Left lung (tissue), 10 donors: Measurements from ENCODE around the gene HSD17B8. TPM values are rescaled to one million over a fixed set of nuclear protein-coding genes. Genes with fewer than 3 reads are reported as not detected.
"Not testable (repeated sequence)": the region's sequence is repeated elsewhere in the genome, so short reads cannot be mapped to it uniquely, and the experiment has no call there.

Source experiments
- ATAC-seq: fragments of 200-7000 bp; cut with Tn5 transposase; one replicate; pipeline ENCODE4 v1.9.1; 2020; ENCODE audit warnings: moderate library complexity
- DNase-seq, 4 donors: peaks; one replicate each; pipeline ENCODE4 v3.0.0-alpha.2; 2013 to 2020
- H3K27ac ChIP-seq, 2 donors: fragments of 200-600 bp; sonication (generic) in 1 of 2; one replicate each; pipeline versions ENCODE4 v1.5.0 to v1.8.0; 2020 to 2021
- H3K27me3 ChIP-seq, 2 donors: fragments of 200-600 bp; sonication (generic) in 1 of 2; one replicate each; pipeline versions ENCODE4 v1.5.0 to v1.8.0; 2020 to 2021
- H3K36me3 ChIP-seq, 2 donors: fragments of 200-600 bp; sonication (generic) in 1 of 2; one replicate each; pipeline versions ENCODE4 v1.5.0 to v1.8.0; 2020 to 2021
- H3K4me1 ChIP-seq, 2 donors: fragments of 200-600 bp; one replicate each; pipeline ENCODE4 v1.8.0; 2021
- H3K4me3 ChIP-seq, 2 donors: fragments of 200-600 bp; sonication (generic) in 1 of 2; one replicate each; pipeline versions ENCODE4 v1.5.0 to v1.8.0; 2020 to 2021; ENCODE audit warnings: mild to moderate bottlenecking in 1 of 2
- H3K9me3 ChIP-seq, 2 donors: fragments of 200-600 bp; sonication (generic) in 1 of 2; one replicate each; pipeline versions ENCODE4 v1.5.0 to v1.8.0; 2020 to 2021
- intact Hi-C, 2 donors: fragments of 100-400 bp; cut with DNase I; formaldehyde crosslinking; loops; one replicate each; pipeline versions ENCODE4 v1.11.2 to v1.14.2; 2022
- polyA plus RNA-seq, 6 donors: library from polyadenylated mRNA; unstranded; fragments of 120-200 nt; gene quantifications; one replicate each; pipeline ENCODE4 v1.2.1, GENCODE V29; 2013; ENCODE audit not compliant: insufficient read length in 6 of 6
- total RNA-seq, 2 donors: library from RNA; stranded (reverse); fragmentation: NEBNext Ultra II Directional; extraction: Animal tissue kit (Norgen Biotek cat#: 25700); gene quantifications; one replicate each; pipeline ENCODE4 v1.2.1, GENCODE V29; 2021
- TF ChIP-seq, protein P1 (sequence below), 2 donors: fragments of 200-600 bp; sonication (generic) in 1 of 2; IDR thresholded peaks; one replicate each; pipeline versions ENCODE4 v1.5.0 to v1.8.0; 2021; ENCODE audit warnings: antibody characterized with exemption in 2 of 2
- donor health status: DM: no; HTN: yes; CAD: no.
- donor health status: DM: no; HTN: no; CAD: no.

Gene HSD17B8
- total and polyA plus RNA-seq, 8 donors = 13.5 to 27.0 (median 20.8) TPM

DNA sequence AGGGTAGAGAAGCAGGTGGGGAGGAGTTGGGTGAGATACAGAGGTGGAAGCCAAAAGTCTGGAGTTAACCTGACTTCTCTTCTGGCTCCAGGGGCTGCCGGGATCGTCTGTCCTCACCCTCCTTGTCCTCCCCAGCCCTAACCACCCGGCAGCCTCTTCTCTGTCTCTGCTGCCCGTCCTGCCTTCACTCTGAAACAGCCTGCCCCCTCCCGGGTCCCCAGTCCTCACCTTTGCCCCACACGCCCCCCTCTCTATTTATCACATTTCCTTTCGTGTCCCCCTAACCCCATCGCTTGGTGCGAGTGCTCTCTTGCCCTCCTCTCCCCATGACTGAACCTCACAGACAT, 9.5 kb downstream of the HSD17B8 start:
- intact Hi-C loops = no loop called here
- no peak for ATAC-seq
- Histone ChIP-seq H3K36me3 (peaks cover 0 to 31% of the 10 kb centered on the region in 2 donors), H3K4me1 (peaks cover 5 to 28% of the 10 kb centered on the region in 2 donors), H3K27ac (no peak overlapping the region), H3K4me3 (peak overlapping the region; percentile 35), H3K27me3 (peaks cover 0 to 18% of the 10 kb centered on the region in 2 donors), H3K9me3 (no peaks in the 10 kb centered on the region)
- TF ChIP-seq, protein P1, sequence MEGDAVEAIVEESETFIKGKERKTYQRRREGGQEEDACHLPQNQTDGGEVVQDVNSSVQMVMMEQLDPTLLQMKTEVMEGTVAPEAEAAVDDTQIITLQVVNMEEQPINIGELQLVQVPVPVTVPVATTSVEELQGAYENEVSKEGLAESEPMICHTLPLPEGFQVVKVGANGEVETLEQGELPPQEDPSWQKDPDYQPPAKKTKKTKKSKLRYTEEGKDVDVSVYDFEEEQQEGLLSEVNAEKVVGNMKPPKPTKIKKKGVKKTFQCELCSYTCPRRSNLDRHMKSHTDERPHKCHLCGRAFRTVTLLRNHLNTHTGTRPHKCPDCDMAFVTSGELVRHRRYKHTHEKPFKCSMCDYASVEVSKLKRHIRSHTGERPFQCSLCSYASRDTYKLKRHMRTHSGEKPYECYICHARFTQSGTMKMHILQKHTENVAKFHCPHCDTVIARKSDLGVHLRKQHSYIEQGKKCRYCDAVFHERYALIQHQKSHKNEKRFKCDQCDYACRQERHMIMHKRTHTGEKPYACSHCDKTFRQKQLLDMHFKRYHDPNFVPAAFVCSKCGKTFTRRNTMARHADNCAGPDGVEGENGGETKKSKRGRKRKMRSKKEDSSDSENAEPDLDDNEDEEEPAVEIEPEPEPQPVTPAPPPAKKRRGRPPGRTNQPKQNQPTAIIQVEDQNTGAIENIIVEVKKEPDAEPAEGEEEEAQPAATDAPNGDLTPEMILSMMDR (IDR thresholded peaks at IDR 0.05) = no peak
- no peak for DNase-seq

DNA sequence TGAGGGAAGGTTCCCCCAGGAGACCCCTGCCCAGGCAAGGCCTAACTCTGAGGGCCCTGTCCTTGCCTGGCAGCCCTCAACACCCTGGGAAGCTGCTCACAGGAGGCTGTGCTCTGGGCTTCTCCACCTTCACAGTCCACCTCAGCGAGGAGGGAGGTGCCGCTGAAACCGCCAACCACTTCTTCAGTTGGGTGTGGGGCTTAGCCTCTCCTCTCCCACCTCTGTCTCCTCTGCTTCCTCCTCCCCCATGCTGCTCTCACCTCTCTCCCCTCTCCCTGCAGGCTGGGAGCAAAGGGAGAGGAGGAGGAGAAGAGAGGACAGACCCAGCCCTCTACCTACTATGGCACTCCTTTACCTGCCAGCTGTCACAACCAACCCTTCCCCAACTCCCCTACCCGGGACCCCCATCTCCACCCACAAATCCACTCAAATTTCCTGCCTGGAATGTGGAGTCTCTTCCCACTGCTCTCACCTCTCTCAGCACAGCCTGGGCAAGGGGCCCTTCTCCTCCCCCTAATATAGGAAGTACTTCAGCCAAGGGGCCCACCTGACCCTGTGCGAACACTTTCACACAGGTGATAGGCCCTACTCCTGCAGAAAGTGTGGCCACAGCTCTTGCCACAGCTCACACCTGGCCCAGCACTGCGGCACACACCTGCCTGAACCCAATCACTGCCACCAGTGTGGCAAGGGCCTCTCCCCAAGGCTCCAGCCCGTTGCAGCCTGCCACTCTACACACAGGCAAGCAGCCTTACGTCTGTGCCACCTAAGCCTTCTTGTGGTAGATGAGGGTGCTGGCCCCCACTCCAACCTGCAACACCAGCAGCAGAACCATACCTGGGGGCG, 11.0 kb downstream of the HSD17B8 start:
- H3K4me3 ChIP-seq = no peak overlapping the region
- no peaks in the 10 kb centered on the region for H3K9me3 ChIP-seq
- H3K27ac ChIP-seq = no peak overlapping the region
- peaks cover 0 to 21% of the 10 kb centered on the region in 2 donors for H3K27me3 ChIP-seq
- ATAC-seq = no peak
- intact Hi-C loops = no loop called here
- TF ChIP-seq, protein P1 (IDR thresholded peaks at IDR 0.05) = no peak
- H3K36me3 ChIP-seq = peaks cover 0 to 20% of the 10 kb centered on the region in 2 donors
- DNase-seq = peak in 1 of 4 donors; percentile 41
- H3K4me1 ChIP-seq = peaks cover 5 to 19% of the 10 kb centered on the region in 2 donors

DNA sequence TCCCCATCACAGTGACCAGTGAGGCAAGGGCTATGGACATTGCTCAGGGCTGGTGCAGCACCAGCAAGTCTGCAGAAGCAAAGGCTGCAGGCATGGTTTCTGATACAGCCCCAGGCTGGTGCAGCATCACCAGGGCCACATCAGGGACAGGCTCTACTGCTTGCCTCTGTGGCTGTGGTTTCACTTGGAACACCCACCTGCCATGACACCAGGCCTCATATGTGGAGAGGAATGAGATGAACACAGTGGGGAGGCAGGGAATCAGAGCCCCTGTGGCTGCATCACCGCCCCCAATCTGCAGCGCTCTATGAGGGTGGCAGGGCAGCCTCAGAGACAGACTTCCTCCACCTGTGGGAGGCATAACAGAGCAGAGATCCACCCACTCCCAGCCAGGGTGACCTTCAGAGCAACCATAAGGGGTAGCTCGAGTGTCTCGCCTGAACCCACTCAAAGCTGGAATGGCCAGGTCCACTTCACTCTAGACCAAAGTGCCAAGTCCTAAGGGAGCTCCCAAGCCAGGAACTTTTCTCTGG, 11.7 kb downstream of the HSD17B8 start:
- Histone ChIP-seq H3K27me3 (peaks cover 0 to 28% of the 10 kb centered on the region in 2 donors), H3K4me3 (no peak overlapping the region), H3K36me3 (peaks cover 0 to 13% of the 10 kb centered on the region in 2 donors), H3K9me3 (no peaks in the 10 kb centered on the region), H3K4me1 (peaks cover 5 to 19% of the 10 kb centered on the region in 2 donors), H3K27ac (no peak overlapping the region)
- intact Hi-C loops = no loop called here
- ATAC-seq = no peak
- DNase-seq = no peak
- TF ChIP-seq, protein P1 (IDR thresholded peaks at IDR 0.05) = no peak

DNA sequence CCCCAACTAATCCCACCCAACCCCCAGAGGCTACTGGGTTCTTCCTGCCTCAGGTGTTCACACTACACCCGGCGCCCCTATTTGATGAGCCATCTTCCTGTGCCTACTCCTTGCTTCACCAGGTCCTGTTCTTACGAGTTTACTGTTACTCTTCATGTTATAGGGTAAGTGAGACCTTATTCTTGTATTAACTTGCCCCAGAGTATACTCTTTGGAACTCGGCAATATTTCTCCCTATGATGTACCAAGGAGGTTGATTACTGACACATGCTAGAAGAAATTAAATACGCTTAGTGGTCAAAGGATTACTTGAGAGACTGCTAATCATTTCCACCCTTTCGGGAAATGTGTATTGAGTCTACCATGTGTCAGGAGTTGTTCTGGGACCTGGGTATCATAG, 12.8 kb downstream of the HSD17B8 start:
- TF ChIP-seq, protein P1 (IDR thresholded peaks at IDR 0.05) = no peak
- Histone ChIP-seq H3K27ac (no peak overlapping the region), H3K9me3 (no peaks in the 10 kb centered on the region), H3K36me3 (peaks cover 0 to 3% of the 10 kb centered on the region in 2 donors), H3K4me3 (no peak overlapping the region), H3K27me3 (peaks cover 0 to 39% of the 10 kb centered on the region in 2 donors), H3K4me1 (peaks cover 5 to 16% of the 10 kb centered on the region in 2 donors)
- ATAC-seq (no peak), DNase-seq (no peak)
- intact Hi-C loops = no loop called here

DNA sequence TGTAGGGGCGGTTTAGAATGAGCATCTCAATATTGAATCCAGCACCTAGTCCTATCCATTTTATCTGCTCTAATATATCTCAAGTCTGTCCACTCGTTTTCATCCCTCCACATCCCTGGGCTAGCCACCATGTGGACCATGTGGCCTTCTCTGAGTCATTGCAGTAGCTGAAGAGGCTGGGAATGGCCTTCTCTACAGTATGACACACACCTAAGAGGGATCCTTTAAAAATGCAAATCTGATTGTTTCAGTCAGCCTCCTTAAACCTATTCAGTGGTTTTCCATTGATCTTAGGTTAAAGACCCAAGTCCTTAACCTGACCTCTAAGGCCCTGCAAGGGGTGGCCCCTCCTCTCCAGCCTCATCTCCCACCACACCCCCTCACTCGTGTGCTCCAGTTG, 13.2 kb downstream of the HSD17B8 start:
- H3K27ac ChIP-seq = no peak overlapping the region
- H3K36me3 ChIP-seq = no peaks in the 10 kb centered on the region
- no peak for DNase-seq
- no peak for ATAC-seq
- intact Hi-C loops = no loop called here
- H3K9me3 ChIP-seq = no peaks in the 10 kb centered on the region
- peaks cover under 1 to 42% of the 10 kb centered on the region in 2 donors for H3K27me3 ChIP-seq
- H3K4me1 ChIP-seq = peaks cover 3 to 12% of the 10 kb centered on the region in 2 donors
- no peak overlapping the region for H3K4me3 ChIP-seq
- TF ChIP-seq, protein P1 (IDR thresholded peaks at IDR 0.05) = no peak

DNA sequence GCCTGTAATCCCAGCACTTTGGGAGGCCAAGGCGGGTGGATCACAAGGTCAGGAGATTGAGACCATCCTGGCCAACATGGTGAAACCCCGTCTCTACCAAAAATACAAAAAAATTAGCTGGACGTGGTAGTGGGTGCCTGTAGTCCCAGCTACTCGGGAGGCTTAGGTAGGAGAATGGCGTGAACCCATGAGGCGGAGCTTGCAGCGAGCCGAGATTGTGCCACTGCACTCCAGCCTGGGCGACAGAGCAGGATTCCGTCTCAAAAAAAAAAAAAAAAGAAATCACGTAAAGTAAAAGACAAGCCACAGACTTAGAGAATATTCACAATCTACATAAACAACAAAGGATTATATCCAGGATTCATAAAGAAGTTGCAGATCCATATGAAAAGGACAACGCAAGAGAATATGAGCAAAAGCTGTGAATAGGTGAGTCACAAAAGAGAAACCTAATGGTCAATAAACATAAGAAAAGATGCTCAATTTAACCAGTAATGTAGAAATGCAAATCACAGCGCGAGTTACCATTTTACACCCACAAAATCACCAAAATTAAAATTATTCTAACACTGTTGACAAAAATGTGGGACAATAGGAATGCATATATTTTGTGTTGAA, 22.2 kb downstream of the HSD17B8 start:
- H3K27ac ChIP-seq, H3K36me3 ChIP-seq, H3K4me1 ChIP-seq, H3K4me3 ChIP-seq, H3K9me3 ChIP-seq, DNase-seq, intact Hi-C loops, ATAC-seq: not testable (repeated sequence)
- peaks cover 11 to 47% of the 10 kb centered on the region in 2 donors for H3K27me3 ChIP-seq
